Skeletal muscle cell (primary cell): ENCODE results near the gene PGBD5.
A peak's percentile ranks its signal among the peaks of the same experiment; 100 is the strongest.

Experiments
- DNase-seq: peaks from one replicate; pipeline ENCODE4 v3.0.0-alpha.2; 2010; ENCODE audit warnings: low read depth
- H3K4me3 ChIP-seq: 2 replicates; pipeline ENCODE4 v1.5.1; 2011; ENCODE audit warnings: low read depth, mild to moderate bottlenecking, control low read depth, low read length, moderate library complexity

PGBD5 gene

GRCh38 chr1:230277201-230278025, 148.7 kb downstream of the PGBD5 start:
- DNase-seq: no peak
- H3K4me3 ChIP-seq: no peak overlapping the region

GRCh38 chr1:230276401-230276800, 149.7 kb downstream of the PGBD5 start:
- DNase-seq: no peak
- H3K4me3 ChIP-seq: no peak overlapping the region

- DNase-seq: no peak
- no peak overlapping the region for H3K4me3 ChIP-seq
Measured at GRCh38 chr1:230274254-230274653, 151.9 kb downstream of the PGBD5 start.

GRCh38 chr1:230273141-230273710, 152.9 kb downstream of the PGBD5 start:
- DNase-seq: no peak
- no peak overlapping the region for H3K4me3 ChIP-seq

GRCh38 chr1:230272557-230272956, 153.6 kb downstream of the PGBD5 start:
- no peak overlapping the region for H3K4me3 ChIP-seq
- DNase-seq: no peak

GRCh38 chr1:230271300-230272035, 154.7 kb downstream of the PGBD5 start:
- H3K4me3 ChIP-seq: no peak overlapping the region
- DNase-seq: no peak

GRCh38 chr1:230270559-230271281, 155.4 kb downstream of the PGBD5 start:
- no peak overlapping the region for H3K4me3 ChIP-seq
- no peak for DNase-seq

GRCh38 chr1:230270185-230270558, 156.0 kb downstream of the PGBD5 start:
- DNase-seq: no peak
- H3K4me3 ChIP-seq: no peak overlapping the region

- peak; percentile 36 for DNase-seq
Measured at GRCh38 chr1:230268371-230269170, 157.6 kb downstream of the PGBD5 start.

GRCh38 chr1:230267338-230268065, 158.6 kb downstream of the PGBD5 start:
- H3K4me3 ChIP-seq: no peak overlapping the region
- no peak for DNase-seq

More at GRCh38 chr1:230268371-230269170, 157.6 kb downstream of the PGBD5 start:
- H3K4me3 ChIP-seq: no peak overlapping the region

- no peak overlapping the region for H3K4me3 ChIP-seq
- DNase-seq: no peak
Measured at GRCh38 chr1:230266456-230266855, 159.7 kb downstream of the PGBD5 start.

GRCh38 chr1:230265200-230266115, 160.7 kb downstream of the PGBD5 start:
- H3K4me3 ChIP-seq: no peak overlapping the region

More at GRCh38 chr1:230265200-230266115, 160.7 kb downstream of the PGBD5 start:
- no peak for DNase-seq
